Measurements from ENCODE around the gene ZFHX2. TPM values are rescaled to one million over a fixed set of nuclear protein-coding genes. Genes with fewer than 3 reads are reported as not detected.

The ZFHX2 gene
- total and polyA plus RNA-seq, 2 of the 13 experiments (the other 11 are each of a cell fraction or from before 2014, with no cell fraction given): 0.17 to 0.44 TPM

DNA sequence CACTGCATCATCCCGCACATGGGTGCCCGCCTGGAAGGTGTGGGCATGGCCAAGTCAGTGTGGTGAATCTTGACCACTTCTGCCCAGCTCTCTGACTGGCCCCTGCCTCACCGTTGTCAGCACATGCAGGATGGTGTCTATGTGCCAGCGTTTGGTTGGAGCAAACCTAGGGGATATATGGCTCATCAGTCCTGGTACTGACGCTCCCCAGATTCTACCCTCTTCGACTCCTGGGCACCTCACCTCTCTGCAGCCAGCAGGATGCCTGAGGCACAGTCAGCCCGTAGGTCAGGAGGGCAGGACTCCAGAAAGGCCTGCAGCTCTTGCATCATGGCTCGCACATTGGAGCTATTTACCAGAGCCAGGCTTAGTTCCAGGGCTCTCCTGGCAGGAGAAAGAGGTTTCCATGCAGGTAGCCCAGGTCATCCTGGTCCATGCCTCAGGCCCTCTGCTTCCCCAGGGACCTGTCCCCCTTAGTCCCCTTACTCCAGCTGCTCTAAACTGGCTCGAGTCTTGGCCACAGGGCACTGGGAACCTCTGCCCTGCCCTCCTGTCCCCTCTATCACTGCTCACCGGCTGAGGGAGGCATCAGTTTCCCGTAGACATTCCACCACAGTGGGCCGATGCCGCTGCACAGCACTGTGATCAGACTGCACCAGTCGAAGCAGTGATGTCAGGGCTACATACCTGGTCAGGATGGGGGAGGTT is 12.1 kb upstream of the ZFHX2 start:
- ChIA-PET POLR2A (interaction anchor here (0.6 to 1.5 kb wide), 7 partner anchors 8 to 94 kb away, joined by 3 to 5 read pairs (median 4); partner anchors contain the start of genes NGDN and ZFHX2), CTCF (ENCODE audit: low intra/inter-chr PET ratio, low total read pairs) (interaction anchor here (1.4 to 10.9 kb wide), 3 partner anchors 24 to 236 kb away, joined by 12 to 275 read pairs (median 13); no protein-coding TSS in a partner anchor)
- H3K4me3 ChIP-seq (replicated peaks in 1 of 3; ENCODE audit: insufficient read depth in 1 of 3, low read depth in 2 of 3, low read length in 3 of 3): no peak overlapping the region
- H3K4me1 ChIP-seq (ENCODE audit: insufficient read depth, low read length): peaks cover 31% of the 10 kb centered on the region
- no peak overlapping the region for H3K27ac ChIP-seq (ENCODE audit: extremely low read length, insufficient read depth, low read length)
- no peak overlapping the region for H3K4me2 ChIP-seq (ENCODE audit: low read depth, low read length)
- DNase-seq (ENCODE audit: low spot score) (no peak), FAIRE-seq (no peak), ATAC-seq (no peak)
- no peaks in the 10 kb centered on the region; a peak in 1 of 5 replicates for H3K27me3 ChIP-seq (ENCODE audit: control insufficient read depth in 1 of 2, insufficient read depth in 2 of 2, low read length in 2 of 2)
- peaks cover 13% of the 10 kb centered on the region; the same call in 1 of the 2 replicates for H4K20me1 ChIP-seq (ENCODE audit: insufficient read depth, low read length)
- H2AFZ ChIP-seq (ENCODE audit: low read length): no peak overlapping the region
- BruUV-seq (replicated peaks): no TSS peak
- peaks cover 48 to 73% of the 10 kb centered on the region in 2 experiments for H3K36me3 ChIP-seq (replicated peaks in 1 of 2; ENCODE audit: control insufficient read depth in 1 of 2, insufficient read depth in 2 of 2, low read length in 2 of 2)
- H3K9ac ChIP-seq (ENCODE audit: insufficient read depth, low read depth, low read length): no peak overlapping the region
- 94% methylated on average over 14 of the region's 14 CpGs for WGBS (ENCODE audit: low lambda C conversion rate)
- in situ Hi-C loops (cut with HindIII; ENCODE audit: extremely low pct_ligation_motif_present, low pct_unique_long_range_greater_than_20kb): no loop called here
- H3K79me2 ChIP-seq (ENCODE audit: insufficient read depth, low read length): peaks cover 7% of the 10 kb centered on the region
- H3K9me3 ChIP-seq (ENCODE audit: low read length): no peaks in the 10 kb centered on the region
- intact Hi-C loops (cut with micrococcal nuclease; ENCODE audit: unreplicated experiment): no loop called here
- TF ChIP-seq RBFOX2 (IDR thresholded peaks at IDR 0.05; ENCODE audit: low read depth, low read length) (peak; percentile 54; the same call in 1 of the 2 replicates), ZNF34 (CRISPR knock-in tag; IDR thresholded peaks at IDR 0.05; ENCODE audit: borderline replicate concordance) (0 out of 2 replicates have a peak, but pooled peaks have one; percentile 13), ZNF776 (CRISPR knock-in tag; IDR thresholded peaks at IDR 0.05) (peak; percentile 71; the same call in 1 of the 2 replicates), POLR2AphosphoS5 (IDR thresholded peaks at IDR 0.05; ENCODE audit: low read depth, low read length) (peak; percentile 33), GFI1 (CRISPR knock-in tag; IDR thresholded peaks at IDR 0.05; ENCODE audit: borderline replicate concordance) (no peak), AGO2 (optimal IDR thresholded peaks at IDR 0.05; ENCODE audit: low read depth, low read length) (peak; percentile 94), PITX1 (CRISPR knock-in tag; IDR thresholded peaks at IDR 0.05) (0 out of 2 replicates have a peak, but pooled peaks have one; percentile 29), TCF7 (IDR thresholded peaks at IDR 0.05; ENCODE audit: low read depth) (no peak), ATF7 (IDR thresholded peaks at IDR 0.05) (no peak), ATF7 (CRISPR knock-in tag; IDR thresholded peaks at IDR 0.05) (0 out of 2 replicates have a peak, but pooled peaks have one; percentile 31), ZFYVE20 (CRISPR knock-in tag; IDR thresholded peaks at IDR 0.05; ENCODE audit: borderline replicate concordance, low read depth) (0 out of 2 replicates have a peak, but pooled peaks have one; percentile 75)
- TF ChIP-seq, protein P1, sequence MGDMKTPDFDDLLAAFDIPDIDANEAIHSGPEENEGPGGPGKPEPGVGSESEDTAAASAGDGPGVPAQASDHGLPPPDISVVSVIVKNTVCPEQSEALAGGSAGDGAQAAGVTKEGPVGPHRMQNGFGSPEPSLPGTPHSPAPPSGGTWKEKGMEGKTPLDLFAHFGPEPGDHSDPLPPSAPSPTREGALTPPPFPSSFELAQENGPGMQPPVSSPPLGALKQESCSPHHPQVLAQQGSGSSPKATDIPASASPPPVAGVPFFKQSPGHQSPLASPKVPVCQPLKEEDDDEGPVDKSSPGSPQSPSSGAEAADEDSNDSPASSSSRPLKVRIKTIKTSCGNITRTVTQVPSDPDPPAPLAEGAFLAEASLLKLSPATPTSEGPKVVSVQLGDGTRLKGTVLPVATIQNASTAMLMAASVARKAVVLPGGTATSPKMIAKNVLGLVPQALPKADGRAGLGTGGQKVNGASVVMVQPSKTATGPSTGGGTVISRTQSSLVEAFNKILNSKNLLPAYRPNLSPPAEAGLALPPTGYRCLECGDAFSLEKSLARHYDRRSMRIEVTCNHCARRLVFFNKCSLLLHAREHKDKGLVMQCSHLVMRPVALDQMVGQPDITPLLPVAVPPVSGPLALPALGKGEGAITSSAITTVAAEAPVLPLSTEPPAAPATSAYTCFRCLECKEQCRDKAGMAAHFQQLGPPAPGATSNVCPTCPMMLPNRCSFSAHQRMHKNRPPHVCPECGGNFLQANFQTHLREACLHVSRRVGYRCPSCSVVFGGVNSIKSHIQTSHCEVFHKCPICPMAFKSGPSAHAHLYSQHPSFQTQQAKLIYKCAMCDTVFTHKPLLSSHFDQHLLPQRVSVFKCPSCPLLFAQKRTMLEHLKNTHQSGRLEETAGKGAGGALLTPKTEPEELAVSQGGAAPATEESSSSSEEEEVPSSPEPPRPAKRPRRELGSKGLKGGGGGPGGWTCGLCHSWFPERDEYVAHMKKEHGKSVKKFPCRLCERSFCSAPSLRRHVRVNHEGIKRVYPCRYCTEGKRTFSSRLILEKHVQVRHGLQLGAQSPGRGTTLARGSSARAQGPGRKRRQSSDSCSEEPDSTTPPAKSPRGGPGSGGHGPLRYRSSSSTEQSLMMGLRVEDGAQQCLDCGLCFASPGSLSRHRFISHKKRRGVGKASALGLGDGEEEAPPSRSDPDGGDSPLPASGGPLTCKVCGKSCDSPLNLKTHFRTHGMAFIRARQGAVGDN (CRISPR knock-in tag; IDR thresholded peaks at IDR 0.05): peak; percentile 20; the same call in 1 of the 2 replicates
- TF ChIP-seq, protein P2, sequence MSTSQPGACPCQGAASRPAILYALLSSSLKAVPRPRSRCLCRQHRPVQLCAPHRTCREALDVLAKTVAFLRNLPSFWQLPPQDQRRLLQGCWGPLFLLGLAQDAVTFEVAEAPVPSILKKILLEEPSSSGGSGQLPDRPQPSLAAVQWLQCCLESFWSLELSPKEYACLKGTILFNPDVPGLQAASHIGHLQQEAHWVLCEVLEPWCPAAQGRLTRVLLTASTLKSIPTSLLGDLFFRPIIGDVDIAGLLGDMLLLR (CRISPR knock-in tag; IDR thresholded peaks at IDR 0.05): 0 out of 2 replicates have a peak, but pooled peaks have one; percentile 61
- TF ChIP-seq, protein P3, sequence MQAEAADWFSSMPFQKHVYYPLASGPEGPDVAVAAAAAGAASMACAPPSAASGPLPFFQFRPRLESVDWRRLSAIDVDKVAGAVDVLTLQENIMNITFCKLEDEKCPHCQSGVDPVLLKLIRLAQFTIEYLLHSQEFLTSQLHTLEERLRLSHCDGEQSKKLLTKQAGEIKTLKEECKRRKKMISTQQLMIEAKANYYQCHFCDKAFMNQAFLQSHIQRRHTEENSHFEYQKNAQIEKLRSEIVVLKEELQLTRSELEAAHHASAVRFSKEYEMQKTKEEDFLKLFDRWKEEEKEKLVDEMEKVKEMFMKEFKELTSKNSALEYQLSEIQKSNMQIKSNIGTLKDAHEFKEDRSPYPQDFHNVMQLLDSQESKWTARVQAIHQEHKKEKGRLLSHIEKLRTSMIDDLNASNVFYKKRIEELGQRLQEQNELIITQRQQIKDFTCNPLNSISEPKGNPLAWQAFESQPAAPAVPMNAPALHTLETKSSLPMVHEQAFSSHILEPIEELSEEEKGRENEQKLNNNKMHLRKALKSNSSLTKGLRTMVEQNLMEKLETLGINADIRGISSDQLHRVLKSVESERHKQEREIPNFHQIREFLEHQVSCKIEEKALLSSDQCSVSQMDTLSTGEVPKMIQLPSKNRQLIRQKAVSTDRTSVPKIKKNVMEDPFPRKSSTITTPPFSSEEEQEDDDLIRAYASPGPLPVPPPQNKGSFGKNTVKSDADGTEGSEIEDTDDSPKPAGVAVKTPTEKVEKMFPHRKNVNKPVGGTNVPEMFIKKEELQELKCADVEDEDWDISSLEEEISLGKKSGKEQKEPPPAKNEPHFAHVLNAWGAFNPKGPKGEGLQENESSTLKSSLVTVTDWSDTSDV (CRISPR knock-in tag; IDR thresholded peaks at IDR 0.05): peak; percentile 70; the same call in 1 of the 2 replicates

Data from HepG2 (cell line).